HG02973 (cell line): ENCODE measurements around the gene GLUD1.

Source experiments
- ATAC-seq: cut with Tn5 transposase; IDR thresholded peaks from one replicate; pipeline ENCODE4 v1.9.1; 2021; ENCODE audit warnings: moderate library complexity; ENCODE audit not compliant: unreplicated experiment

GLUD1 gene

DNA sequence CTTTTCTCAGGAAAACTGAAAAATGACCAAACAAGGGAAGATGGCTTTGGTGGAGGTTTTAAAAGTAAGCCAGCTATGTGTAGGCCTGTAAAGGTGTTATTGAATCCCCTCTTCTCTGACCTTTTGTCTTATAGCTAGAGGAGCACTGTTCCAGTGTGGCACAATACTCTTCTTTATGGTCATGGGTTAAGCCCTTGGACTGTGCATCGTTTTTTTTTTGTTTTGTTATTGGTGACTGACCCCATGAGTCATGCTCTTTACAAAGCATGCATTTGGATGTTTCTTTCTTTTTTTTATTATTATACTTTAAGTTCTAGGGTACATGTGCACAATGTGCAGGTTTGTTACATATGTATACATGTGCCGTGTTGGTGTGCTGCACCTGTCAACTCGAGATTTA lies 94.2 kb downstream of the GLUD1 start:
- ATAC-seq = no peak
